Muscle of arm (tissue), 12 donors: ENCODE measurements around the gene EFNA1. TPM values are rescaled to one million over a fixed set of nuclear protein-coding genes. Genes with fewer than 3 reads are reported as not detected.
A peak's percentile ranks its signal among the peaks of the same experiment; 100 is the strongest.
"Not testable (repeated sequence)": the region's sequence is repeated elsewhere in the genome, so short reads cannot be mapped to it uniquely, and the experiment has no call there.

ENCODE experiments used
- DNase-seq: peaks from one replicate; pipeline ENCODE4 v3.0.0-alpha.2; 2013
- polyA plus RNA-seq, 12 donors: library from polyadenylated mRNA; unstranded; fragments of 120-200 nt; gene quantifications; one replicate each; pipeline ENCODE4 v1.2.1, GENCODE V29; 2013; ENCODE audit not compliant: insufficient read length in 12 of 12

Gene EFNA1
- polyA plus RNA-seq, 12 donors, result 19.3 to 35.9 (median 23.3) TPM; not detected in 1

GRCh38 chr1:155086856-155087535 lies 40.7 kb upstream of the EFNA1 start:
- no peak for DNase-seq

- DNase-seq, result peak; percentile 84
These were observed 36.3 kb upstream of the EFNA1 start for GRCh38 chr1:155091071-155092051.

GRCh38 chr1:155092131-155092530 lies 35.5 kb upstream of the EFNA1 start:
- DNase-seq, result no peak

GRCh38 chr1:155092641-155093040 lies 35.0 kb upstream of the EFNA1 start:
- no peak for DNase-seq

GRCh38 chr1:155093911-155094621 lies 33.6 kb upstream of the EFNA1 start:
- peak; percentile 66 for DNase-seq

- DNase-seq, result no peak
These were observed 33.1 kb upstream of the EFNA1 start for GRCh38 chr1:155094622-155094948.

GRCh38 chr1:155099331-155099730 lies 28.3 kb upstream of the EFNA1 start:
- DNase-seq, result no peak

- DNase-seq, result no peak
These were observed 24.4 kb upstream of the EFNA1 start for GRCh38 chr1:155103325-155103724.

GRCh38 chr1:155104605-155105534 lies 22.8 kb upstream of the EFNA1 start:
- DNase-seq, result no peak

GRCh38 chr1:155105604-155106011 lies 22.1 kb upstream of the EFNA1 start:
- DNase-seq, result no peak

- no peak for DNase-seq
These were observed 20.8 kb upstream of the EFNA1 start for GRCh38 chr1:155106862-155107261.

GRCh38 chr1:155107309-155108264 lies 20.1 kb upstream of the EFNA1 start:
- no peak for DNase-seq

GRCh38 chr1:155108296-155108695 lies 19.4 kb upstream of the EFNA1 start:
- no peak for DNase-seq

- DNase-seq, result no peak
These were observed 17.3 kb upstream of the EFNA1 start for GRCh38 chr1:155110381-155110780.

- DNase-seq, result no peak
These were observed 16.9 kb upstream of the EFNA1 start for GRCh38 chr1:155110826-155111225.

GRCh38 chr1:155113450-155113980 lies 14.2 kb upstream of the EFNA1 start:
- no peak for DNase-seq

- DNase-seq, result no peak
These were observed 11.4 kb upstream of the EFNA1 start for GRCh38 chr1:155116113-155116764.

GRCh38 chr1:155117610-155118009 lies 10.1 kb upstream of the EFNA1 start:
- no peak for DNase-seq

GRCh38 chr1:155118090-155118489 lies 9.6 kb upstream of the EFNA1 start:
- DNase-seq, result not testable (repeated sequence)
